Suprapubic skin (tissue), 4 donors: ENCODE results near the gene ZNF12. TPM values are rescaled to one million over a fixed set of nuclear protein-coding genes. Genes with fewer than 3 reads are reported as not detected.

Source experiments
- DNase-seq, 2 donors: peaks; one replicate each; pipeline ENCODE4 v3.0.0-alpha.2; 2019; ENCODE audit warnings: low spot score in 2 of 2
- H3K27ac ChIP-seq: fragments of 200-600 bp; sonication (generic); one replicate; pipeline ENCODE4 v1.5.1; 2019
- H3K27me3 ChIP-seq: fragments of 200-600 bp; sonication (generic); one replicate; pipeline ENCODE4 v1.5.1; 2019
- H3K36me3 ChIP-seq: fragments of 200-600 bp; sonication (generic); one replicate; pipeline ENCODE4 v1.5.1; 2019
- H3K4me1 ChIP-seq: fragments of 200-600 bp; sonication (generic); one replicate; pipeline ENCODE4 v1.5.1; 2019
- H3K4me3 ChIP-seq: fragments of 200-600 bp; sonication (generic); one replicate; pipeline ENCODE4 v1.5.1; 2019; ENCODE audit warnings: mild to moderate bottlenecking
- H3K9me3 ChIP-seq: fragments of 200-600 bp; sonication (generic); one replicate; pipeline ENCODE4 v1.5.1; 2019
- EP300 ChIP-seq: sonication (generic); formaldehyde crosslinking; IDR thresholded peaks from one replicate; pipeline ENCODE4 v1.6.1; 2017; ENCODE audit warnings: antibody characterized with exemption
- POLR2A ChIP-seq, 2 donors: fragments of 450-650 bp; IDR thresholded peaks; one replicate each; pipeline ENCODE4 v1.6.1; 2017; ENCODE audit warnings: antibody characterized with exemption in 2 of 2, mild to moderate bottlenecking in 2 of 2, moderate library complexity in 2 of 2
- POLR2AphosphoS5 ChIP-seq, 3 donors: sonication (generic); formaldehyde crosslinking; IDR thresholded peaks; one replicate each; pipeline ENCODE4 v1.6.1; 2017; ENCODE audit warnings: antibody characterized with exemption in 3 of 3
- WGBS: methylation state at CpG from one replicate; pipeline ENCODE4 v1.1.5; 2018; 5-methylcytosine and 5-hydroxymethylcytosine counted together
- total RNA-seq, 4 donors: library from RNA; depleted of rRNA; stranded (reverse); fragments of >200 nt; gene quantifications; one replicate each; pipeline ENCODE4 v1.1.0, GENCODE V29; 2016
- TF ChIP-seq, protein P1 (sequence below), 2 donors: fragments of 200-600 bp in 1 of 2; fragments of 450-650 bp in 1 of 2; sonication (generic) in 1 of 2; IDR thresholded peaks; one replicate each; pipeline ENCODE4 v1.5.1; 2016 to 2019; ENCODE audit warnings: antibody characterized with exemption in 2 of 2, mild to moderate bottlenecking in 1 of 2, moderate library complexity in 1 of 2

ZNF12 gene
- total RNA-seq, 4 donors from 2014 or later = 17.9 to 33.0 (median 19.0) TPM

DNA sequence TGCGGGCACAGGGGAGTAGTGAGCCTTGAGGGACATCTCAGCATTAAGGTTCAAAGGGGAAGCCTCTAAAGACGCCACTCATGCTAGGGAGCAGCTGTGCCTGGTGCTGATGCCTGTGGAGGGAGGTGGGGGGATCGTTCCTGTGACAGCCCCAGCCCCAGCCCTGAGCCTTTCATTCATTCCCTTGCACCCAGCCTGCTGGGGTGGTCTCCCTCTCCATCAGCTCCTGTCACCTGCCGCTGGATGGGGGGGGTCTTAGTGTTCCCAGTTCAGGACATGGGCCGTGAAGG is 58.0 kb downstream of the ZNF12 start:
- Histone ChIP-seq H3K4me1 (no peaks in the 10 kb centered on the region), H3K36me3 (peaks cover 97% of the 10 kb centered on the region), H3K4me3 (no peak overlapping the region), H3K27ac (no peak overlapping the region), H3K27me3 (no peaks in the 10 kb centered on the region), H3K9me3 (no peaks in the 10 kb centered on the region)
- peak in 1 of 2 donors; percentile 37 for DNase-seq
- TF ChIP-seq POLR2A (IDR thresholded peaks at IDR 0.05) (no peak), EP300 (no peak), POLR2AphosphoS5 (IDR thresholded peaks at IDR 0.05) (no peak)
- TF ChIP-seq, protein P1, sequence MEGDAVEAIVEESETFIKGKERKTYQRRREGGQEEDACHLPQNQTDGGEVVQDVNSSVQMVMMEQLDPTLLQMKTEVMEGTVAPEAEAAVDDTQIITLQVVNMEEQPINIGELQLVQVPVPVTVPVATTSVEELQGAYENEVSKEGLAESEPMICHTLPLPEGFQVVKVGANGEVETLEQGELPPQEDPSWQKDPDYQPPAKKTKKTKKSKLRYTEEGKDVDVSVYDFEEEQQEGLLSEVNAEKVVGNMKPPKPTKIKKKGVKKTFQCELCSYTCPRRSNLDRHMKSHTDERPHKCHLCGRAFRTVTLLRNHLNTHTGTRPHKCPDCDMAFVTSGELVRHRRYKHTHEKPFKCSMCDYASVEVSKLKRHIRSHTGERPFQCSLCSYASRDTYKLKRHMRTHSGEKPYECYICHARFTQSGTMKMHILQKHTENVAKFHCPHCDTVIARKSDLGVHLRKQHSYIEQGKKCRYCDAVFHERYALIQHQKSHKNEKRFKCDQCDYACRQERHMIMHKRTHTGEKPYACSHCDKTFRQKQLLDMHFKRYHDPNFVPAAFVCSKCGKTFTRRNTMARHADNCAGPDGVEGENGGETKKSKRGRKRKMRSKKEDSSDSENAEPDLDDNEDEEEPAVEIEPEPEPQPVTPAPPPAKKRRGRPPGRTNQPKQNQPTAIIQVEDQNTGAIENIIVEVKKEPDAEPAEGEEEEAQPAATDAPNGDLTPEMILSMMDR (IDR thresholded peaks at IDR 0.05) = no peak
- WGBS = 90% methylated on average over 2 of the region's 5 CpGs

DNA sequence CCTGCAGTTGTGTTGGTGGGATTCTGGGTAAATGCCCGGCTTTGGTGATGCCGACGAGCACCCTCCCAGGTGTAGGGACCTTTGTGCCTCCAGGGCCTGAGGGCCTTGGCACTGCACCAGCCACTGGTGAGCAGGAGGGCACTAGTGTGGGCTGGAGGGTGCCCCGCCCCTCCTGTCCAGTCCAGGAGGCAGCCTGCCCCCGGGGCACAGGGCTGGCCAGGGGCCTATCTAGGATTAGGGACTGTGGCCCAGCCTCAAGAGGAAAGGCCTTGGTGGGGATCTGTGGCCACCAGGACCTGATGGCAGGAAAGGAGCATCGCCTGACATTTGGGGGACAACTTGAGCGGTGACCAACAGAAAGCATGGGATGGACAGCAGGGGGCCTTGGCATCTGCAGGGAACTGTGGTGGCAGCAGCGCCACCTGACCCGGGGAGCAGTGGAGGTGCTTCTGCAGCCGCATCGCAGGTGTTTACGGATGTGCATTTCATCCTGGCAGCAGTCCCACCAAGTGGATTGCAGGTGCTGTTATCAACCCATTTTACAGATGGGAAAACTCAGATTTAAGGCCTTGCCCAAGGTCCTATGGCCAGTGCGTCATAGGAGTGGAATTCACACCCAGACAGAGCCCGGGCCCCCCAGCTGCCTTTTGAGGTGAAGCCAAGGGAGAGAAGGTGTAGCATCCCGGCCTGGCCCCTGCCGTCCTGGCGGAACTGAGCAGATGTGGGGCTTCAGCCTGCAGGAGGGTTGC is 58.5 kb downstream of the ZNF12 start:
- 82% methylated on average over 11 of the region's 17 CpGs for WGBS
- TF ChIP-seq, protein P1 (IDR thresholded peaks at IDR 0.05) = no peak

DNA sequence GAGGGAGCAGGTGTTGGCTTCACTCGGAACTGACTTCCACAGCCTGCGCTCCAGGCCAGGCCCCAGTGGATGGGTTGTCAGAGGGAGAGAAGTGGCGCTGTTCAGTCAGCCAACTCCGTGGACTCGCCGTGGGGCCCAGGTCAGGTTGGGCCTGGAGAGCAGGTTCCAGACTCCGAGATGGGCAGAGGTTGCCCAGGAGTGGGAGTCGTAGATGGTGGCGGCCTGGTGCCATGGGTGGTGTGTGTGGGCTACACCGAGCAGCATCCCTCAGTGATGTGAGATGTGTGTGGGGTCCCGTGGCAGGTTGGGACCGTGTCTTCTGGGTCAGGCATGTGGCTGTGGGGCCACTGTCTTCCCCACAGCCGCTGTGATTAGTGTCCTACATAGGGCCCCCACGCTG is 59.2 kb downstream of the ZNF12 start:
- H3K4me3 ChIP-seq = no peak overlapping the region
- H3K4me1 ChIP-seq = no peaks in the 10 kb centered on the region
- DNase-seq = no peak
- no peaks in the 10 kb centered on the region for H3K27me3 ChIP-seq
- H3K9me3 ChIP-seq = no peaks in the 10 kb centered on the region
- no peak for TF ChIP-seq POLR2A (IDR thresholded peaks at IDR 0.05)
- TF ChIP-seq POLR2AphosphoS5 (IDR thresholded peaks at IDR 0.05) = no peak
- TF ChIP-seq, protein P1 (IDR thresholded peaks at IDR 0.05) = no peak
- TF ChIP-seq EP300 = no peak
- H3K36me3 ChIP-seq = peaks cover 97% of the 10 kb centered on the region
- no peak overlapping the region for H3K27ac ChIP-seq
- WGBS = 98% methylated on average over 13 of the region's 14 CpGs

More for the DNA sequence above, 58.5 kb downstream of the ZNF12 start:
- peak in 1 of 2 donors; percentile 49 for DNase-seq
- H3K36me3 ChIP-seq = peaks cover 97% of the 10 kb centered on the region
- H3K9me3 ChIP-seq = no peaks in the 10 kb centered on the region
- H3K27me3 ChIP-seq = no peaks in the 10 kb centered on the region
- H3K4me3 ChIP-seq = no peak overlapping the region
- no peaks in the 10 kb centered on the region for H3K4me1 ChIP-seq
- no peak overlapping the region for H3K27ac ChIP-seq

DNA sequence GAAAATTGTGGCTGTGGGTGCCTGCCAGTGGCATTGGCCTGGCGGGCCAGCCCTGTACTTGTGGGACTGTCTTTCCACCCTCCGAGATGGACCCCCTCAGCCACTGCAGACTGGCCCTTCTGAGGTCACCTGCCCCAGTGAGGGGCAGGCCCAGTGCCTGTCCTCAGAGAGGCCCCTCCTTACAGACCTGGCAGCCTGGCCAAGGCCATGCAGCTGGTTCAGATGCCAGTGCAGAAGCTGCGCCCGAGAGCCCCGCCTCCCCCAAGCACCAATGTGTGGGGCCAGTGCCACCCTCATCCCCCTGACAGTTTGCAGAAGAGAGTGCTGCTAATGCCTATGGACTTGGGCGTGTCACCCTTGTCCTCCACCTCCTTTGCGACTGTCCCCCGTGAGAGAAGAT is 59.7 kb downstream of the ZNF12 start:
- TF ChIP-seq, protein P1 (IDR thresholded peaks at IDR 0.05) = no peak
- TF ChIP-seq EP300 (no peak), POLR2AphosphoS5 (IDR thresholded peaks at IDR 0.05) (no peak), POLR2A (IDR thresholded peaks at IDR 0.05) (no peak)
- Histone ChIP-seq H3K4me1 (no peaks in the 10 kb centered on the region), H3K36me3 (peaks cover 97% of the 10 kb centered on the region), H3K4me3 (no peak overlapping the region), H3K27me3 (no peaks in the 10 kb centered on the region), H3K9me3 (no peaks in the 10 kb centered on the region), H3K27ac (no peak overlapping the region)
- 80% methylated on average over 1 of the region's 8 CpGs for WGBS
- DNase-seq = no peak

DNA sequence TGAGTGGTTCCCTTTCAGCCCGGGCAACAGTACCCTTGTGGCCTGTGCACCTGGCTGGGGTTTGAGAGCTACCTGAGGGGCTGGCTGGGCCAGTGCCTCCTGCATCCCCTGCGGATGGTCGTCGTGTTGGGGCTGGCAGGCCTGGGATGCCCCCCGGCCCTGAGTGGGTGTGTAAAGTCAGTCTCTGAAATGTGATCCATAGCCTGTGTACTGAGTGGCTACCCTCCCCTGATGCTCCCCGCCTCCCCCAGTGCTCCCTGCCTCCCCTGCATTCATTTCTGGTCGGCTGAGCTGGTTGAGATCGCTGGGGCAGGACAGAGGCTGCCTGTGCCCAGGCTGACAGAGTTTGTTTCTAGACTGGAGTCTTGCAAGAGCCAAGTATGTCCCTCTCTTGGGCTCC is 60.3 kb downstream of the ZNF12 start:
- H3K4me1 ChIP-seq = no peaks in the 10 kb centered on the region
- TF ChIP-seq, protein P1 (IDR thresholded peaks at IDR 0.05) = no peak
- H3K4me3 ChIP-seq = no peak overlapping the region
- 60% methylated on average over 1 of the region's 8 CpGs for WGBS
- no peaks in the 10 kb centered on the region for H3K9me3 ChIP-seq
- H3K27me3 ChIP-seq = no peaks in the 10 kb centered on the region
- DNase-seq = no peak
- peaks cover 97% of the 10 kb centered on the region for H3K36me3 ChIP-seq
- H3K27ac ChIP-seq = no peak overlapping the region
